Neural cell (in vitro differentiated cells): ENCODE results near the gene SYT7. TPM values are rescaled to one million over a fixed set of nuclear protein-coding genes. Genes with fewer than 3 reads are reported as not detected.

Experiments
- H2AFZ ChIP-seq: fragments of 200-600, 300-800 bp; sonication (generic), shearing (Covaris generic); 2 replicates; pipeline ENCODE4 v1.6.0; 2014; ENCODE audit warnings: low read depth, mild to moderate bottlenecking, antibody characterized with exemption, low read length, moderate library complexity
- H3F3A ChIP-seq: fragments of 200-600 bp; shearing (Covaris generic); 2 replicates; pipeline ENCODE4 v1.6.1; 2016; ENCODE audit warnings: mild to moderate bottlenecking, moderate library complexity, mixed read lengths, antibody characterized with exemption, low read length; ENCODE audit not compliant: insufficient read depth, poor library complexity, severe bottlenecking
- H3K27ac ChIP-seq: fragments of 200-600, 300-800 bp; sonication (generic), shearing (Covaris generic); 2 replicates; pipeline ENCODE4 v1.5.1; 2014; ENCODE audit warnings: mild to moderate bottlenecking, low read length, moderate library complexity
- H3K27me3 ChIP-seq: fragments of 300-800, 200-600 bp; sonication (generic), shearing (Covaris generic); 2 replicates; pipeline ENCODE4 v1.6.0; 2014; ENCODE audit warnings: mild to moderate bottlenecking, low read depth, low read length, moderate library complexity; ENCODE audit not compliant: insufficient read depth
- H3K36me3 ChIP-seq: fragments of 300-800, 200-600 bp; sonication (generic), shearing (Covaris generic); 2 replicates; pipeline ENCODE4 v1.5.1; 2014; ENCODE audit warnings: mild to moderate bottlenecking, antibody characterized with exemption, low read length, moderate library complexity; ENCODE audit not compliant: insufficient read depth
- H3K4me2 ChIP-seq: fragments of 300-800, 200-600 bp; sonication (generic), shearing (Covaris generic); 2 replicates; pipeline ENCODE4 v1.6.0; 2014; ENCODE audit warnings: mild to moderate bottlenecking, low read length
- H3K4me3 ChIP-seq: fragments of 300-800, 200-600 bp; sonication (generic), shearing (Covaris generic); 2 replicates; pipeline ENCODE4 v1.5.1; 2014; ENCODE audit warnings: mild to moderate bottlenecking, low read length, moderate library complexity
- H3K79me2 ChIP-seq: fragments of 200-600 bp; shearing (Covaris generic); replicated peaks from 2 replicates; pipeline ENCODE4 v1.6.0; 2014; ENCODE audit warnings: mild to moderate bottlenecking, low read length, moderate library complexity; ENCODE audit not compliant: insufficient read depth
- H3K9ac ChIP-seq: fragments of 300-800, 200-600 bp; sonication (generic), shearing (Covaris generic); 2 replicates; pipeline ENCODE4 v1.6.1; 2016; ENCODE audit warnings: mild to moderate bottlenecking, low read length, mixed read lengths
- H3K9me2 ChIP-seq: fragments of 200-600 bp; shearing (Covaris generic); 2 replicates; pipeline ENCODE4 v1.6.1; 2016; ENCODE audit warnings: mild to moderate bottlenecking, low read length, mixed read lengths; ENCODE audit not compliant: insufficient read depth
- H3K9me3 ChIP-seq: fragments of 200-600, 300-800 bp; sonication (generic), shearing (Covaris generic); 2 replicates; pipeline ENCODE4 v1.6.1; 2016; ENCODE audit warnings: mild to moderate bottlenecking, mixed run types, low read length, moderate library complexity, mixed read lengths
- H4K20me1 ChIP-seq: fragments of 200-600 bp; shearing (Covaris generic); 2 replicates; pipeline ENCODE4 v1.6.1; 2016; ENCODE audit warnings: mild to moderate bottlenecking, mixed run types; ENCODE audit not compliant: insufficient read depth
- EP300 ChIP-seq: fragments of 450-650 bp; conservative IDR thresholded peaks from 2 replicates; pipeline ENCODE4 v1.6.1; 2014; ENCODE audit warnings: antibody characterized with exemption, mild to moderate bottlenecking, moderate library complexity; ENCODE audit not compliant: poor library complexity, severe bottlenecking
- EZH2 ChIP-seq: fragments of 200-600, 300-800 bp; shearing (Covaris generic), sonication (generic); IDR thresholded peaks from 2 replicates; pipeline ENCODE4 v1.6.1; 2014; ENCODE audit warnings: antibody characterized with exemption, low read length, borderline replicate concordance, mild to moderate bottlenecking; ENCODE audit not compliant: insufficient read depth, poor library complexity, severe bottlenecking
- MXI1 ChIP-seq: fragments of 450-650 bp; conservative IDR thresholded peaks from 2 replicates; pipeline ENCODE4 v1.6.1; 2014; ENCODE audit warnings: antibody characterized with exemption, mild to moderate bottlenecking; ENCODE audit not compliant: poor library complexity, severe bottlenecking
- POLR2AphosphoS5 ChIP-seq: IDR thresholded peaks from 2 replicates; pipeline ENCODE4 v1.6.1; 2012
- RAD21 ChIP-seq: fragments of 450-650 bp; conservative IDR thresholded peaks from 2 replicates; pipeline ENCODE4 v1.6.1; 2014; ENCODE audit warnings: antibody characterized with exemption, mild to moderate bottlenecking, moderate library complexity
- SMC3 ChIP-seq: fragments of 450-650 bp; conservative IDR thresholded peaks from 2 replicates; pipeline ENCODE4 v1.6.1; 2014; ENCODE audit warnings: antibody characterized with exemption, mild to moderate bottlenecking, moderate library complexity; ENCODE audit not compliant: poor library complexity
- TAF1 ChIP-seq: IDR thresholded peaks from 2 replicates; pipeline ENCODE4 v1.6.1; 2012; ENCODE audit warnings: low read depth
- polyA plus RNA-seq: library from polyadenylated mRNA; depleted of rRNA; stranded (reverse); fragments of >200 nt; gene quantifications from 2 replicates; pipeline ENCODE4 v1.2.3, GENCODE V29; 2014
- TF ChIP-seq, protein P1 (sequence below): IDR thresholded peaks from 2 replicates; pipeline ENCODE4 v1.6.1; 2012; ENCODE audit warnings: borderline replicate concordance
- TF ChIP-seq, protein P2 (sequence below): fragments of 450-650 bp; IDR thresholded peaks from 2 replicates; pipeline ENCODE4 v1.5.1; 2014; ENCODE audit warnings: antibody characterized with exemption, mild to moderate bottlenecking, moderate library complexity; ENCODE audit not compliant: poor library complexity, severe bottlenecking

SYT7 gene
- polyA plus RNA-seq, 1 donor from 2014 or later, result 14.0 TPM

DNA sequence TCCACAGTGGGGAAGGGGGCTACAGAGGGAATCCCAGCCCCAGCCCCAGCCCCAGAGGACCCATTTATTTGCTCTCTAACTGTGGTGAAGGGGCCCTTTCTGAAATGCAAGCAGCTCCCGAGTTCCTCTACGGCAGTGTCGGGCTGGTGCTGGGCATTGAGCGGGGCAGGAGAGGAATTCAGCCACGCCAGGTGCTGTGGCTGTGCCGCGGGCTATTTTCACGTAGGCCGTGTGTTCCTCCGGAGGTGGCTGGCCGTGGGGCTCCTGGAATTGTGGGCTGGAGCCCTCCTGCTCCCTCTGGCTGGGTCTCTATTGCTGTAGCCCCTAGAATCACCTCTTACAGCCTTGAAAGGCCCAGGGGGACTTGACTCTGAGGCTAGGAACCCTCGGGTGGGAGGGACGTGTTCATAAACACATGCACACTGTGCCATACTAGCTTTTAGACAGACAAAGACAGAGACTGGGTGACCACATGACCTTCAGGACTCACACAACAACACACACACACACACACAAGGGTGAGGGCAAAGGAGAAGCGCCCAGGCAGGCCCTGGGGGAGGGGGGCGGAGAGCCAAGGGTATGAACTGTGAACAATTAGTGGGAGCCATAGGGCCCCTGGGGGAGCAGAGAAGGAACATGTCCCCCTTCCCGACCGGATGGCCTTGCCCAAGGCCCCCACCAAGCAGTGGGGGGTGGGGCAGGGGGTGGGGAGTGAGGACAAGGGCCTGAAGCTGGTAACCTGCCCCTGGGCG lies 48.4 kb upstream of the SYT7 start:
- H3K27ac ChIP-seq, result no peak overlapping the region
- H3K9me2 ChIP-seq, result no peaks in the 10 kb centered on the region
- TF ChIP-seq, protein P1, sequence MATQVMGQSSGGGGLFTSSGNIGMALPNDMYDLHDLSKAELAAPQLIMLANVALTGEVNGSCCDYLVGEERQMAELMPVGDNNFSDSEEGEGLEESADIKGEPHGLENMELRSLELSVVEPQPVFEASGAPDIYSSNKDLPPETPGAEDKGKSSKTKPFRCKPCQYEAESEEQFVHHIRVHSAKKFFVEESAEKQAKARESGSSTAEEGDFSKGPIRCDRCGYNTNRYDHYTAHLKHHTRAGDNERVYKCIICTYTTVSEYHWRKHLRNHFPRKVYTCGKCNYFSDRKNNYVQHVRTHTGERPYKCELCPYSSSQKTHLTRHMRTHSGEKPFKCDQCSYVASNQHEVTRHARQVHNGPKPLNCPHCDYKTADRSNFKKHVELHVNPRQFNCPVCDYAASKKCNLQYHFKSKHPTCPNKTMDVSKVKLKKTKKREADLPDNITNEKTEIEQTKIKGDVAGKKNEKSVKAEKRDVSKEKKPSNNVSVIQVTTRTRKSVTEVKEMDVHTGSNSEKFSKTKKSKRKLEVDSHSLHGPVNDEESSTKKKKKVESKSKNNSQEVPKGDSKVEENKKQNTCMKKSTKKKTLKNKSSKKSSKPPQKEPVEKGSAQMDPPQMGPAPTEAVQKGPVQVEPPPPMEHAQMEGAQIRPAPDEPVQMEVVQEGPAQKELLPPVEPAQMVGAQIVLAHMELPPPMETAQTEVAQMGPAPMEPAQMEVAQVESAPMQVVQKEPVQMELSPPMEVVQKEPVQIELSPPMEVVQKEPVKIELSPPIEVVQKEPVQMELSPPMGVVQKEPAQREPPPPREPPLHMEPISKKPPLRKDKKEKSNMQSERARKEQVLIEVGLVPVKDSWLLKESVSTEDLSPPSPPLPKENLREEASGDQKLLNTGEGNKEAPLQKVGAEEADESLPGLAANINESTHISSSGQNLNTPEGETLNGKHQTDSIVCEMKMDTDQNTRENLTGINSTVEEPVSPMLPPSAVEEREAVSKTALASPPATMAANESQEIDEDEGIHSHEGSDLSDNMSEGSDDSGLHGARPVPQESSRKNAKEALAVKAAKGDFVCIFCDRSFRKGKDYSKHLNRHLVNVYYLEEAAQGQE, result no peak
- TF ChIP-seq EZH2, result no peak
- TF ChIP-seq TAF1, result no peak
- TF ChIP-seq EP300, result no peak
- TF ChIP-seq SMC3, result no peak
- TF ChIP-seq POLR2AphosphoS5, result no peak
- no peak for TF ChIP-seq RAD21
- no peak for TF ChIP-seq MXI1
- TF ChIP-seq, protein P2, sequence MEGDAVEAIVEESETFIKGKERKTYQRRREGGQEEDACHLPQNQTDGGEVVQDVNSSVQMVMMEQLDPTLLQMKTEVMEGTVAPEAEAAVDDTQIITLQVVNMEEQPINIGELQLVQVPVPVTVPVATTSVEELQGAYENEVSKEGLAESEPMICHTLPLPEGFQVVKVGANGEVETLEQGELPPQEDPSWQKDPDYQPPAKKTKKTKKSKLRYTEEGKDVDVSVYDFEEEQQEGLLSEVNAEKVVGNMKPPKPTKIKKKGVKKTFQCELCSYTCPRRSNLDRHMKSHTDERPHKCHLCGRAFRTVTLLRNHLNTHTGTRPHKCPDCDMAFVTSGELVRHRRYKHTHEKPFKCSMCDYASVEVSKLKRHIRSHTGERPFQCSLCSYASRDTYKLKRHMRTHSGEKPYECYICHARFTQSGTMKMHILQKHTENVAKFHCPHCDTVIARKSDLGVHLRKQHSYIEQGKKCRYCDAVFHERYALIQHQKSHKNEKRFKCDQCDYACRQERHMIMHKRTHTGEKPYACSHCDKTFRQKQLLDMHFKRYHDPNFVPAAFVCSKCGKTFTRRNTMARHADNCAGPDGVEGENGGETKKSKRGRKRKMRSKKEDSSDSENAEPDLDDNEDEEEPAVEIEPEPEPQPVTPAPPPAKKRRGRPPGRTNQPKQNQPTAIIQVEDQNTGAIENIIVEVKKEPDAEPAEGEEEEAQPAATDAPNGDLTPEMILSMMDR, result no peak
- H3K79me2 ChIP-seq, result no peaks in the 10 kb centered on the region
- H3K4me2 ChIP-seq, result no peak overlapping the region
- H3K9ac ChIP-seq, result no peak overlapping the region
- H3K9me3 ChIP-seq, result no peaks in the 10 kb centered on the region
- H4K20me1 ChIP-seq, result no peaks in the 10 kb centered on the region
- no peaks in the 10 kb centered on the region for H3F3A ChIP-seq
- no peak overlapping the region for H2AFZ ChIP-seq
- H3K4me3 ChIP-seq, result no peak overlapping the region
- no peaks in the 10 kb centered on the region for H3K36me3 ChIP-seq
- no peaks in the 10 kb centered on the region for H3K27me3 ChIP-seq

DNA sequence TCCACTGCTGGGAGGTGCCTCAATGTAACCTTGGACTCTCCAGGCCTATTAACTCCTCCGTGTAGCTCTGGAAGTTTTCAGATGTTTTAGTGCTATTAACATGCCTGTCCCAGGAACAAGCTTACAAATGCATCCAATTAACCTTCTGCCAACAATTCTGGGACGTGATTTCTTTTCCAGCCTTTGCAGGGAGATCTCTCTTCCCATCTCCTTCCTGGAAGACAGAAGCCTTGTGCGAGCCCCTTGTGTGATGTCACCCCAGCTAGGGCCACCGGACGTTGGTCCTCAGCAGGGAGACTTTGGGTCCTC lies 47.7 kb upstream of the SYT7 start:
- no peaks in the 10 kb centered on the region for H3K79me2 ChIP-seq
- no peak overlapping the region for H3K4me3 ChIP-seq
- no peak overlapping the region for H2AFZ ChIP-seq
- H3K9ac ChIP-seq, result no peak overlapping the region
- H3K27me3 ChIP-seq, result no peaks in the 10 kb centered on the region
- no peaks in the 10 kb centered on the region for H3F3A ChIP-seq
- H4K20me1 ChIP-seq, result no peaks in the 10 kb centered on the region
- H3K27ac ChIP-seq, result no peak overlapping the region
- H3K36me3 ChIP-seq, result no peaks in the 10 kb centered on the region
- no peaks in the 10 kb centered on the region for H3K9me3 ChIP-seq
- H3K4me2 ChIP-seq, result no peak overlapping the region
- TF ChIP-seq EP300 (no peak), RAD21 (no peak), EZH2 (no peak), MXI1 (no peak), TAF1 (no peak), POLR2AphosphoS5 (no peak), SMC3 (no peak)
- TF ChIP-seq, protein P2, result no peak
- TF ChIP-seq, protein P1, result no peak
- no peaks in the 10 kb centered on the region for H3K9me2 ChIP-seq
